Keratinocyte (primary cell): ENCODE data around the gene ANKRD23. TPM values are rescaled to one million over a fixed set of nuclear protein-coding genes. Genes with fewer than 3 reads are reported as not detected.

Experiments
- DNase-seq: peaks from one replicate; pipeline ENCODE4 v3.0.0-alpha.2; 2011; ENCODE audit warnings: low read depth, missing footprints, low spot score
- FAIRE-seq: peaks from 2 replicates; lab custom pipeline; 2011; peaks lifted over from hg19 to GRCh38; lab: Jason Lieb, UNC
- H2AFZ ChIP-seq: 2 replicates; pipeline ENCODE4 v1.6.0; 2012; ENCODE audit warnings: low read length, control low read depth, inconsistent platforms; ENCODE audit not compliant: control insufficient read depth
- H3K27ac ChIP-seq: 2 replicates; pipeline ENCODE4 v1.5.1; 2011; ENCODE audit warnings: low read length; ENCODE audit not compliant: control insufficient read depth, insufficient read depth
- H3K27me3 ChIP-seq: 3 replicates; pipeline ENCODE4 v1.6.0; 2011; ENCODE audit warnings: low read length; ENCODE audit not compliant: control insufficient read depth, insufficient read depth; ENCODE audit errors: extremely low read depth
- H3K36me3 ChIP-seq, 2 experiments: 2 replicates in 1 of 2; 3 replicates in 1 of 2; pipeline ENCODE4 v1.5.1; 2011; ENCODE audit warnings: low read length in 2 of 2, mild to moderate bottlenecking in 1 of 2; ENCODE audit not compliant: control insufficient read depth in 2 of 2, insufficient read depth in 2 of 2; ENCODE audit errors: extremely low read depth in 1 of 2
- H3K4me1 ChIP-seq: 3 replicates; pipeline ENCODE4 v1.5.1; 2011; ENCODE audit warnings: low read length; ENCODE audit not compliant: control insufficient read depth, insufficient read depth; ENCODE audit errors: extremely low read depth
- H3K4me2 ChIP-seq: 3 replicates; pipeline ENCODE4 v1.6.0; 2011; ENCODE audit warnings: low read depth, low read length; ENCODE audit not compliant: control insufficient read depth, insufficient read depth; ENCODE audit errors: extremely low read depth
- H3K4me3 ChIP-seq, 3 experiments: fragments of 200-600 bp in 1 of 3; sonication (generic) in 1 of 3; 2 replicates in 2 of 3; 3 replicates in 1 of 3; pipeline ENCODE4 v1.5.1; 2011 to 2016; ENCODE audit warnings: low read length in 3 of 3, mild to moderate bottlenecking in 3 of 3, control low read depth in 2 of 3, inconsistent platforms in 1 of 3, low read depth in 1 of 3, mixed read lengths in 1 of 3, mixed run types in 1 of 3, moderate library complexity in 1 of 3; ENCODE audit not compliant: control insufficient read depth in 2 of 3, insufficient read depth in 2 of 3; ENCODE audit errors: extremely low read depth in 1 of 3
- H3K79me2 ChIP-seq: 2 replicates; pipeline ENCODE4 v1.6.0; 2012; ENCODE audit warnings: low read length; ENCODE audit not compliant: control insufficient read depth, insufficient read depth
- H3K9ac ChIP-seq: 3 replicates; pipeline ENCODE4 v1.6.0; 2011; ENCODE audit warnings: low read length; ENCODE audit not compliant: control insufficient read depth, insufficient read depth; ENCODE audit errors: extremely low read depth
- H3K9me1 ChIP-seq: 3 replicates; pipeline ENCODE4 v1.6.0; 2011; ENCODE audit warnings: low read length; ENCODE audit not compliant: control insufficient read depth, insufficient read depth; ENCODE audit errors: extremely low read depth
- H3K9me3 ChIP-seq: 2 replicates; pipeline ENCODE4 v1.5.1; 2012; ENCODE audit warnings: low read depth, low read length; ENCODE audit not compliant: control insufficient read depth
- H4K20me1 ChIP-seq: 3 replicates; pipeline ENCODE4 v1.6.0; 2011; ENCODE audit warnings: low read length; ENCODE audit not compliant: control insufficient read depth, insufficient read depth; ENCODE audit errors: extremely low read depth
- CTCF ChIP-seq, 3 experiments: IDR thresholded peaks in 1 of 3; conservative IDR thresholded peaks in 1 of 3; optimal IDR thresholded peaks in 1 of 3; 2 replicates in 2 of 3; 3 replicates in 1 of 3; pipeline versions ENCODE3 to v1.5.1; 2011; ENCODE audit warnings: low read length in 3 of 3, mild to moderate bottlenecking in 3 of 3, moderate library complexity in 2 of 3, control low read depth in 1 of 3, inconsistent platforms in 1 of 3; ENCODE audit not compliant: insufficient read depth in 2 of 3; ENCODE audit errors: extremely low read depth in 1 of 3
- EZH2 ChIP-seq: IDR thresholded peaks from one replicate; pipeline ENCODE4 v1.6.1; 2012; ENCODE audit warnings: inconsistent platforms, mild to moderate bottlenecking, low read length, moderate library complexity
- dilution Hi-C: fragments of 300-500 bp; cut with MboI; formaldehyde crosslinking; loops from one replicate; pipeline ENCODE4 v1.7.0; 2020; ENCODE audit warnings: low sequenced_read_pairs; ENCODE audit not compliant: extremely low pct_ligation_motif_present
- polyA plus RNA-seq, 5 experiments: library from polyadenylated mRNA; depleted of rRNA in 3 of 5; stranded (reverse) in 3 of 5; stranded (forward) in 1 of 5; unstranded in 1 of 5; fragments of >200 nt; gene quantifications; 1 replicate in 1 of 5; 2 replicates in 3 of 5; 3 replicates in 1 of 5; pipeline versions ENCODE4 v1.2.1 to v1.2.3, GENCODE V29; 2011 to 2012; ENCODE audit warnings: missing spikeins in 2 of 5, low read depth in 1 of 5, low replicate concordance in 1 of 5

ANKRD23 gene
- polyA plus RNA-seq, 1 donor (not counting 4 experiments of a cell fraction or from before 2014, with no cell fraction given): 1.4 TPM

GRCh38 chr2:96838345-96839292 is 5.2 kb downstream of the ANKRD23 start:
- Histone ChIP-seq H3K9me1 (no peaks in the 10 kb centered on the region), H3K4me3 (no peak overlapping the region), H3K27me3 (no peaks in the 10 kb centered on the region), H2AFZ (no peak overlapping the region), H4K20me1 (peaks cover 3% of the 10 kb centered on the region), H3K4me1 (no peaks in the 10 kb centered on the region), H3K9me3 (no peaks in the 10 kb centered on the region), H3K36me3 (peaks cover 0 to 2% of the 10 kb centered on the region in 2 experiments), H3K9ac (no peak overlapping the region), H3K79me2 (no peaks in the 10 kb centered on the region), H3K4me2 (no peak overlapping the region), H3K27ac (no peak overlapping the region)
- no peak for TF ChIP-seq CTCF (optimal IDR thresholded peaks at IDR 0.05 in 1 of 3, IDR thresholded peaks at IDR 0.05 in 1 of 3, conservative IDR thresholded peaks at IDR 0.05 in 1 of 3; ENCODE audit: extremely low read depth in 1 of 3, insufficient read depth in 2 of 3, low read length in 3 of 3)
- no peak for TF ChIP-seq EZH2
- dilution Hi-C loops: no loop called here
- DNase-seq (no peak), FAIRE-seq (no peak)

GRCh38 chr2:96837575-96837974 is 6.2 kb downstream of the ANKRD23 start:
- FAIRE-seq (no peak), DNase-seq (no peak)
- H3K79me2 ChIP-seq: no peaks in the 10 kb centered on the region
- no peak overlapping the region for H3K4me3 ChIP-seq
- no peaks in the 10 kb centered on the region for H3K27me3 ChIP-seq
- dilution Hi-C loops: no loop called here
- H3K4me2 ChIP-seq: no peak overlapping the region
- no peak overlapping the region for H2AFZ ChIP-seq
- H3K9me3 ChIP-seq: no peaks in the 10 kb centered on the region
- H4K20me1 ChIP-seq: peaks cover 3% of the 10 kb centered on the region
- H3K4me1 ChIP-seq: no peaks in the 10 kb centered on the region
- no peak overlapping the region for H3K27ac ChIP-seq
- H3K9me1 ChIP-seq: no peaks in the 10 kb centered on the region
- no peak overlapping the region for H3K9ac ChIP-seq
- peaks cover 0 to 6% of the 10 kb centered on the region in 2 experiments for H3K36me3 ChIP-seq
- TF ChIP-seq EZH2 (no peak), CTCF (optimal IDR thresholded peaks at IDR 0.05 in 1 of 3, IDR thresholded peaks at IDR 0.05 in 1 of 3, conservative IDR thresholded peaks at IDR 0.05 in 1 of 3; ENCODE audit: extremely low read depth in 1 of 3, insufficient read depth in 2 of 3, low read length in 3 of 3) (no peak)
